HG02610 (cell line): ENCODE data around the gene HPF1.
"Not testable (repeated sequence)": the region's sequence is repeated elsewhere in the genome, so short reads cannot be mapped to it uniquely, and the experiment has no call there.

Experiments
- ATAC-seq: cut with Tn5 transposase; IDR thresholded peaks from one replicate; pipeline ENCODE4 v1.9.1; 2021; ENCODE audit warnings: mild to moderate bottlenecking, moderate library complexity; ENCODE audit not compliant: unreplicated experiment

The HPF1 gene

GRCh38 chr4:169757575-169758184 is at the start of gene HPF1:
TSS of gene HPF1 (minus strand) at chr4:169757944. CDS start at chr4:169757877, 67 bp downstream.
- ATAC-seq, result peak; percentile 95

- ATAC-seq, result not testable (repeated sequence)
Measured at GRCh38 chr4:169806770-169807169, 49.0 kb upstream of the HPF1 start.

- no peak for ATAC-seq
Measured at GRCh38 chr4:169803413-169803812, 45.7 kb upstream of the HPF1 start.

GRCh38 chr4:169802873-169803272 is 45.1 kb upstream of the HPF1 start:
- no peak for ATAC-seq

GRCh38 chr4:169800541-169800940 is 42.8 kb upstream of the HPF1 start:
- no peak for ATAC-seq

GRCh38 chr4:169799260-169799659 is 41.5 kb upstream of the HPF1 start:
- ATAC-seq, result no peak

- ATAC-seq, result no peak
Measured at GRCh38 chr4:169795585-169795984, 37.8 kb upstream of the HPF1 start.

GRCh38 chr4:169791527-169792156 is 33.9 kb upstream of the HPF1 start:
- no peak for ATAC-seq

- ATAC-seq, result no peak
Measured at GRCh38 chr4:169791062-169791461, 33.3 kb upstream of the HPF1 start.

- no peak for ATAC-seq
Measured at GRCh38 chr4:169774466-169775445, 17.0 kb upstream of the HPF1 start.

GRCh38 chr4:169773889-169774288 is 16.1 kb upstream of the HPF1 start:
- ATAC-seq, result no peak

- ATAC-seq, result not testable (repeated sequence)
Measured at GRCh38 chr4:169771556-169772080, 13.9 kb upstream of the HPF1 start.

- ATAC-seq, result no peak
Measured at GRCh38 chr4:169770416-169770815, 12.7 kb upstream of the HPF1 start.

GRCh38 chr4:169768385-169768784 is 10.6 kb upstream of the HPF1 start:
- ATAC-seq, result no peak

- no peak for ATAC-seq
Measured at GRCh38 chr4:169766741-169767140, 9.0 kb upstream of the HPF1 start.

GRCh38 chr4:169765835-169766234 is 8.1 kb upstream of the HPF1 start:
- ATAC-seq, result no peak

- ATAC-seq, result no peak
Measured at GRCh38 chr4:169761846-169762245, 4.1 kb upstream of the HPF1 start.

GRCh38 chr4:169758401-169758962 is 738 bp upstream of the HPF1 start:
- ATAC-seq, result no peak

GRCh38 chr4:169756971-169757574 is 671 bp downstream of the HPF1 start:
- ATAC-seq, result peak; percentile 2

- no peak for ATAC-seq
Measured at GRCh38 chr4:169745291-169745690, 12.5 kb downstream of the HPF1 start.

GRCh38 chr4:169744601-169745000 is 13.1 kb downstream of the HPF1 start:
- no peak for ATAC-seq
